GM23338 (cell line): ENCODE results near the gene EFNA4. TPM values are rescaled to one million over a fixed set of nuclear protein-coding genes. Genes with fewer than 3 reads are reported as not detected.

ENCODE experiments used
- ATAC-seq: fragments of 200-7000 bp; cut with Tn5 transposase; 3 replicates; pipeline ENCODE4 v1.9.1; 2020
- DNase-seq: peaks from one replicate; pipeline ENCODE4 v3.0.0-alpha.2; 2015; ENCODE audit warnings: low spot score
- H2AFZ ChIP-seq: fragments of 200-600 bp; sonication (generic); 2 replicates; pipeline ENCODE4 v1.8.0; 2016; ENCODE audit warnings: antibody characterized with exemption, mild to moderate bottlenecking, moderate library complexity
- H3F3A ChIP-seq: fragments of 200-600 bp; sonication (generic); replicated peaks from 2 replicates; pipeline ENCODE4 v1.8.0; 2017; ENCODE audit warnings: antibody characterized with exemption, mixed run types, low read depth
- H3K27ac ChIP-seq: fragments of 200-600 bp; sonication (generic); 2 replicates; pipeline ENCODE4 v1.6.1; 2016; ENCODE audit warnings: low read depth
- H3K27me3 ChIP-seq: fragments of 200-600 bp; sonication (generic); 2 replicates; pipeline ENCODE4 v1.8.0; 2016; ENCODE audit warnings: mild to moderate bottlenecking, mixed run types, moderate library complexity; ENCODE audit not compliant: insufficient read depth
- H3K36me3 ChIP-seq: fragments of 200-600 bp; sonication (generic); 2 replicates; pipeline ENCODE4 v1.8.0; 2016; ENCODE audit warnings: mild to moderate bottlenecking; ENCODE audit not compliant: insufficient read depth
- H3K4me1 ChIP-seq: fragments of 200-600 bp; sonication (generic); 2 replicates; pipeline ENCODE4 v1.8.0; 2016; ENCODE audit warnings: mild to moderate bottlenecking, moderate library complexity; ENCODE audit not compliant: insufficient read depth
- H3K4me2 ChIP-seq: fragments of 200-600 bp; sonication (generic); 2 replicates; pipeline ENCODE4 v1.7.1; 2017; ENCODE audit warnings: mixed run types
- H3K4me3 ChIP-seq: fragments of 200-600 bp; sonication (generic); 2 replicates; pipeline ENCODE4 v1.6.1; 2016; ENCODE audit warnings: mixed run types
- H3K79me2 ChIP-seq: fragments of 200-600 bp; sonication (generic); replicated peaks from 2 replicates; pipeline ENCODE4 v1.8.0; 2017; ENCODE audit warnings: mild to moderate bottlenecking; ENCODE audit not compliant: insufficient read depth
- H3K9me2 ChIP-seq: fragments of 200-600 bp; sonication (generic); 2 replicates; pipeline ENCODE4 v1.8.0; 2017; ENCODE audit not compliant: insufficient read depth
- H4K20me1 ChIP-seq: fragments of 200-600 bp; sonication (generic); replicated peaks from 2 replicates; pipeline ENCODE4 v1.8.0; 2017; ENCODE audit warnings: mild to moderate bottlenecking; ENCODE audit not compliant: insufficient read depth
- H3K27ac Mint-ChIP-seq: 2 replicates; pipeline ENCODE4 v1.8.0; 2020; ENCODE audit warnings: inconsistent platforms, mild to moderate bottlenecking, moderate library complexity, mixed read lengths
- H3K27me3 Mint-ChIP-seq: 3 replicates; pipeline ENCODE4 v1.8.0; 2022; ENCODE audit warnings: low read depth, mild to moderate bottlenecking, moderate library complexity, mixed read lengths, inconsistent platforms; ENCODE audit not compliant: insufficient read depth, poor library complexity
- H3K36me3 Mint-ChIP-seq: 3 replicates; pipeline ENCODE4 v1.8.0; 2021; ENCODE audit warnings: low read depth, mild to moderate bottlenecking, inconsistent platforms, moderate library complexity, mixed read lengths
- H3K4me1 Mint-ChIP-seq: 3 replicates; pipeline ENCODE4 v1.8.0; 2020; ENCODE audit warnings: mild to moderate bottlenecking, inconsistent platforms, mixed read lengths
- H3K4me3 Mint-ChIP-seq: 3 replicates; pipeline ENCODE4 v1.8.0; 2021; ENCODE audit warnings: moderate library complexity, mild to moderate bottlenecking, inconsistent platforms, mixed read lengths
- H3K9me3 Mint-ChIP-seq: 3 replicates; pipeline ENCODE4 v1.8.0; 2020; ENCODE audit warnings: moderate library complexity, mild to moderate bottlenecking, inconsistent platforms, mixed read lengths
- CREB1 ChIP-seq: fragments of 250-450 bp; sonication (Bioruptor Pico); IDR thresholded peaks from 2 replicates; pipeline ENCODE4 v1.5.0; 2020; ENCODE audit warnings: low read depth, mild to moderate bottlenecking, moderate library complexity
- EZH2 ChIP-seq: fragments of 200-600 bp; sonication (generic); IDR thresholded peaks from one replicate; pipeline ENCODE4 v1.8.0; 2017; ENCODE audit warnings: antibody characterized with exemption, mild to moderate bottlenecking, low read depth; ENCODE audit not compliant: unreplicated experiment
- POLR2AphosphoS5 ChIP-seq: IDR thresholded peaks from 2 replicates; pipeline ENCODE4 v1.6.1; 2016; ENCODE audit warnings: antibody characterized with exemption, low read depth
- STAT1 ChIP-seq: IDR thresholded peaks from one replicate; pipeline ENCODE4 v1.6.1; 2016; ENCODE audit warnings: antibody characterized with exemption; ENCODE audit not compliant: unreplicated experiment
- ZNF114 ChIP-seq: fragments of 250-450 bp; sonication (Bioruptor Pico); IDR thresholded peaks from 2 replicates; pipeline ENCODE4 v1.5.0; 2020; ENCODE audit warnings: mild to moderate bottlenecking, moderate library complexity
- polyA plus RNA-seq: library from polyadenylated mRNA; unstranded; fragments of >200 nt; fragmentation: Nextera tagmentation; extraction: Ambion mirVana; gene quantifications from 2 replicates; pipeline ENCODE4 v1.2.1, GENCODE V29; 2016
- total RNA-seq: library from RNA; depleted of rRNA; stranded (reverse); fragments of >200 nt; shearing (Covaris generic); gene quantifications from 2 replicates; pipeline ENCODE4 v1.2.3, GENCODE V29; 2014
- TF ChIP-seq, protein P1 (sequence below): IDR thresholded peaks from 2 replicates; pipeline ENCODE4 v1.6.1; 2016; ENCODE audit warnings: antibody characterized with exemption
- TF ChIP-seq, protein P2 (sequence below): IDR thresholded peaks from one replicate; pipeline ENCODE4 v1.6.1; 2018; ENCODE audit warnings: antibody characterized with exemption; ENCODE audit not compliant: unreplicated experiment
- TF ChIP-seq, protein P3 (sequence below), 2 experiments: fragments of 200-600 bp in 1 of 2; sonication (generic) in 1 of 2; conservative IDR thresholded peaks; 2 replicates each; pipeline versions ENCODE4 v1.5.1 to v1.6.1; 2016 to 2017; ENCODE audit warnings: antibody characterized with exemption in 2 of 2, low read depth in 2 of 2, mild to moderate bottlenecking in 2 of 2, moderate library complexity in 1 of 2
- TF ChIP-seq, protein P4 (sequence below): fragments of 250-450 bp; sonication (Bioruptor Pico); IDR thresholded peaks from 2 replicates; pipeline ENCODE4 v1.5.0; 2020; ENCODE audit warnings: mild to moderate bottlenecking, moderate library complexity

The EFNA4 gene
- total and polyA plus RNA-seq, 2 experiments from 2014 or later, result 11.1 to 22.9 TPM

DNA sequence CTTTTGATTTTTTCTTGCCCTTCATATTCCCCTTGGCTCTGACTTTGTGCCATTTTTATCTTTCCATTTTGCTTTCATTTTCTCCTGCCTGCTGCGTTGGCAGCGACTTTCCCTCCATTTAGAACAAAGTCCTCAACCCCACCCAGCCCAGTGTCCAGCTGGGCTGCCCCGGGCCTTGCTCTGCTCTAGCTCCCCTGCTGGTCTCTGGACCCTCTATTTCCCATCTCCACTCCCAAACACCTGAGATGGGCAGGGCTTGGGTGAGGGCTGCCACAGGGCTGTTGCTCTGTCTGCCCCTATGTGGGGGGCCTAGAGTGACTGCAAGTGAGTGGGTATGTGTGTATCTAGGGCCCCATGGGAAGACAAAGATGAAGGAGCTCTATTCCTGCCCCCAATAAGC lies 19.7 kb upstream of the EFNA4 start:
- Mint-ChIP-seq H3K27ac (no peak overlapping the region), H3K4me1 (peaks cover 36% of the 10 kb centered on the region), H3K36me3 (no peaks in the 10 kb centered on the region), H3K4me3 (no peak overlapping the region; the same call in 2 of the 3 replicates), H3K9me3 (no peaks in the 10 kb centered on the region), H3K27me3 (peaks cover 22% of the 10 kb centered on the region)
- Histone ChIP-seq H3F3A (0 out of 2 replicates have a peak, but pooled peaks cover 3% of the 10 kb centered on the region), H3K4me2 (no peak overlapping the region), H3K9me2 (no peaks in the 10 kb centered on the region), H3K27me3 (no peaks in the 10 kb centered on the region), H3K4me3 (no peak overlapping the region), H4K20me1 (no peaks in the 10 kb centered on the region), H3K4me1 (peaks cover 4% of the 10 kb centered on the region; the same call in 1 of the 2 replicates), H3K36me3 (no peaks in the 10 kb centered on the region), H2AFZ (no peak overlapping the region), H3K27ac (no peak overlapping the region), H3K79me2 (no peaks in the 10 kb centered on the region)
- no peak for TF ChIP-seq POLR2AphosphoS5
- TF ChIP-seq, protein P1, sequence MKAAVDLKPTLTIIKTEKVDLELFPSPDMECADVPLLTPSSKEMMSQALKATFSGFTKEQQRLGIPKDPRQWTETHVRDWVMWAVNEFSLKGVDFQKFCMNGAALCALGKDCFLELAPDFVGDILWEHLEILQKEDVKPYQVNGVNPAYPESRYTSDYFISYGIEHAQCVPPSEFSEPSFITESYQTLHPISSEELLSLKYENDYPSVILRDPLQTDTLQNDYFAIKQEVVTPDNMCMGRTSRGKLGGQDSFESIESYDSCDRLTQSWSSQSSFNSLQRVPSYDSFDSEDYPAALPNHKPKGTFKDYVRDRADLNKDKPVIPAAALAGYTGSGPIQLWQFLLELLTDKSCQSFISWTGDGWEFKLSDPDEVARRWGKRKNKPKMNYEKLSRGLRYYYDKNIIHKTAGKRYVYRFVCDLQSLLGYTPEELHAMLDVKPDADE, result no peak
- TF ChIP-seq, protein P2, sequence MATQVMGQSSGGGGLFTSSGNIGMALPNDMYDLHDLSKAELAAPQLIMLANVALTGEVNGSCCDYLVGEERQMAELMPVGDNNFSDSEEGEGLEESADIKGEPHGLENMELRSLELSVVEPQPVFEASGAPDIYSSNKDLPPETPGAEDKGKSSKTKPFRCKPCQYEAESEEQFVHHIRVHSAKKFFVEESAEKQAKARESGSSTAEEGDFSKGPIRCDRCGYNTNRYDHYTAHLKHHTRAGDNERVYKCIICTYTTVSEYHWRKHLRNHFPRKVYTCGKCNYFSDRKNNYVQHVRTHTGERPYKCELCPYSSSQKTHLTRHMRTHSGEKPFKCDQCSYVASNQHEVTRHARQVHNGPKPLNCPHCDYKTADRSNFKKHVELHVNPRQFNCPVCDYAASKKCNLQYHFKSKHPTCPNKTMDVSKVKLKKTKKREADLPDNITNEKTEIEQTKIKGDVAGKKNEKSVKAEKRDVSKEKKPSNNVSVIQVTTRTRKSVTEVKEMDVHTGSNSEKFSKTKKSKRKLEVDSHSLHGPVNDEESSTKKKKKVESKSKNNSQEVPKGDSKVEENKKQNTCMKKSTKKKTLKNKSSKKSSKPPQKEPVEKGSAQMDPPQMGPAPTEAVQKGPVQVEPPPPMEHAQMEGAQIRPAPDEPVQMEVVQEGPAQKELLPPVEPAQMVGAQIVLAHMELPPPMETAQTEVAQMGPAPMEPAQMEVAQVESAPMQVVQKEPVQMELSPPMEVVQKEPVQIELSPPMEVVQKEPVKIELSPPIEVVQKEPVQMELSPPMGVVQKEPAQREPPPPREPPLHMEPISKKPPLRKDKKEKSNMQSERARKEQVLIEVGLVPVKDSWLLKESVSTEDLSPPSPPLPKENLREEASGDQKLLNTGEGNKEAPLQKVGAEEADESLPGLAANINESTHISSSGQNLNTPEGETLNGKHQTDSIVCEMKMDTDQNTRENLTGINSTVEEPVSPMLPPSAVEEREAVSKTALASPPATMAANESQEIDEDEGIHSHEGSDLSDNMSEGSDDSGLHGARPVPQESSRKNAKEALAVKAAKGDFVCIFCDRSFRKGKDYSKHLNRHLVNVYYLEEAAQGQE, result no peak
- no peak for TF ChIP-seq STAT1
- TF ChIP-seq, protein P3, sequence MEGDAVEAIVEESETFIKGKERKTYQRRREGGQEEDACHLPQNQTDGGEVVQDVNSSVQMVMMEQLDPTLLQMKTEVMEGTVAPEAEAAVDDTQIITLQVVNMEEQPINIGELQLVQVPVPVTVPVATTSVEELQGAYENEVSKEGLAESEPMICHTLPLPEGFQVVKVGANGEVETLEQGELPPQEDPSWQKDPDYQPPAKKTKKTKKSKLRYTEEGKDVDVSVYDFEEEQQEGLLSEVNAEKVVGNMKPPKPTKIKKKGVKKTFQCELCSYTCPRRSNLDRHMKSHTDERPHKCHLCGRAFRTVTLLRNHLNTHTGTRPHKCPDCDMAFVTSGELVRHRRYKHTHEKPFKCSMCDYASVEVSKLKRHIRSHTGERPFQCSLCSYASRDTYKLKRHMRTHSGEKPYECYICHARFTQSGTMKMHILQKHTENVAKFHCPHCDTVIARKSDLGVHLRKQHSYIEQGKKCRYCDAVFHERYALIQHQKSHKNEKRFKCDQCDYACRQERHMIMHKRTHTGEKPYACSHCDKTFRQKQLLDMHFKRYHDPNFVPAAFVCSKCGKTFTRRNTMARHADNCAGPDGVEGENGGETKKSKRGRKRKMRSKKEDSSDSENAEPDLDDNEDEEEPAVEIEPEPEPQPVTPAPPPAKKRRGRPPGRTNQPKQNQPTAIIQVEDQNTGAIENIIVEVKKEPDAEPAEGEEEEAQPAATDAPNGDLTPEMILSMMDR (conservative IDR thresholded peaks at IDR 0.05; ENCODE audit: low read depth in 2 of 2), result no peak
- TF ChIP-seq CREB1 (CRISPR knock-in tag), result no peak
- no peak for TF ChIP-seq ZNF114 (CRISPR knock-in tag)
- no peak for TF ChIP-seq EZH2
- TF ChIP-seq, protein P4, sequence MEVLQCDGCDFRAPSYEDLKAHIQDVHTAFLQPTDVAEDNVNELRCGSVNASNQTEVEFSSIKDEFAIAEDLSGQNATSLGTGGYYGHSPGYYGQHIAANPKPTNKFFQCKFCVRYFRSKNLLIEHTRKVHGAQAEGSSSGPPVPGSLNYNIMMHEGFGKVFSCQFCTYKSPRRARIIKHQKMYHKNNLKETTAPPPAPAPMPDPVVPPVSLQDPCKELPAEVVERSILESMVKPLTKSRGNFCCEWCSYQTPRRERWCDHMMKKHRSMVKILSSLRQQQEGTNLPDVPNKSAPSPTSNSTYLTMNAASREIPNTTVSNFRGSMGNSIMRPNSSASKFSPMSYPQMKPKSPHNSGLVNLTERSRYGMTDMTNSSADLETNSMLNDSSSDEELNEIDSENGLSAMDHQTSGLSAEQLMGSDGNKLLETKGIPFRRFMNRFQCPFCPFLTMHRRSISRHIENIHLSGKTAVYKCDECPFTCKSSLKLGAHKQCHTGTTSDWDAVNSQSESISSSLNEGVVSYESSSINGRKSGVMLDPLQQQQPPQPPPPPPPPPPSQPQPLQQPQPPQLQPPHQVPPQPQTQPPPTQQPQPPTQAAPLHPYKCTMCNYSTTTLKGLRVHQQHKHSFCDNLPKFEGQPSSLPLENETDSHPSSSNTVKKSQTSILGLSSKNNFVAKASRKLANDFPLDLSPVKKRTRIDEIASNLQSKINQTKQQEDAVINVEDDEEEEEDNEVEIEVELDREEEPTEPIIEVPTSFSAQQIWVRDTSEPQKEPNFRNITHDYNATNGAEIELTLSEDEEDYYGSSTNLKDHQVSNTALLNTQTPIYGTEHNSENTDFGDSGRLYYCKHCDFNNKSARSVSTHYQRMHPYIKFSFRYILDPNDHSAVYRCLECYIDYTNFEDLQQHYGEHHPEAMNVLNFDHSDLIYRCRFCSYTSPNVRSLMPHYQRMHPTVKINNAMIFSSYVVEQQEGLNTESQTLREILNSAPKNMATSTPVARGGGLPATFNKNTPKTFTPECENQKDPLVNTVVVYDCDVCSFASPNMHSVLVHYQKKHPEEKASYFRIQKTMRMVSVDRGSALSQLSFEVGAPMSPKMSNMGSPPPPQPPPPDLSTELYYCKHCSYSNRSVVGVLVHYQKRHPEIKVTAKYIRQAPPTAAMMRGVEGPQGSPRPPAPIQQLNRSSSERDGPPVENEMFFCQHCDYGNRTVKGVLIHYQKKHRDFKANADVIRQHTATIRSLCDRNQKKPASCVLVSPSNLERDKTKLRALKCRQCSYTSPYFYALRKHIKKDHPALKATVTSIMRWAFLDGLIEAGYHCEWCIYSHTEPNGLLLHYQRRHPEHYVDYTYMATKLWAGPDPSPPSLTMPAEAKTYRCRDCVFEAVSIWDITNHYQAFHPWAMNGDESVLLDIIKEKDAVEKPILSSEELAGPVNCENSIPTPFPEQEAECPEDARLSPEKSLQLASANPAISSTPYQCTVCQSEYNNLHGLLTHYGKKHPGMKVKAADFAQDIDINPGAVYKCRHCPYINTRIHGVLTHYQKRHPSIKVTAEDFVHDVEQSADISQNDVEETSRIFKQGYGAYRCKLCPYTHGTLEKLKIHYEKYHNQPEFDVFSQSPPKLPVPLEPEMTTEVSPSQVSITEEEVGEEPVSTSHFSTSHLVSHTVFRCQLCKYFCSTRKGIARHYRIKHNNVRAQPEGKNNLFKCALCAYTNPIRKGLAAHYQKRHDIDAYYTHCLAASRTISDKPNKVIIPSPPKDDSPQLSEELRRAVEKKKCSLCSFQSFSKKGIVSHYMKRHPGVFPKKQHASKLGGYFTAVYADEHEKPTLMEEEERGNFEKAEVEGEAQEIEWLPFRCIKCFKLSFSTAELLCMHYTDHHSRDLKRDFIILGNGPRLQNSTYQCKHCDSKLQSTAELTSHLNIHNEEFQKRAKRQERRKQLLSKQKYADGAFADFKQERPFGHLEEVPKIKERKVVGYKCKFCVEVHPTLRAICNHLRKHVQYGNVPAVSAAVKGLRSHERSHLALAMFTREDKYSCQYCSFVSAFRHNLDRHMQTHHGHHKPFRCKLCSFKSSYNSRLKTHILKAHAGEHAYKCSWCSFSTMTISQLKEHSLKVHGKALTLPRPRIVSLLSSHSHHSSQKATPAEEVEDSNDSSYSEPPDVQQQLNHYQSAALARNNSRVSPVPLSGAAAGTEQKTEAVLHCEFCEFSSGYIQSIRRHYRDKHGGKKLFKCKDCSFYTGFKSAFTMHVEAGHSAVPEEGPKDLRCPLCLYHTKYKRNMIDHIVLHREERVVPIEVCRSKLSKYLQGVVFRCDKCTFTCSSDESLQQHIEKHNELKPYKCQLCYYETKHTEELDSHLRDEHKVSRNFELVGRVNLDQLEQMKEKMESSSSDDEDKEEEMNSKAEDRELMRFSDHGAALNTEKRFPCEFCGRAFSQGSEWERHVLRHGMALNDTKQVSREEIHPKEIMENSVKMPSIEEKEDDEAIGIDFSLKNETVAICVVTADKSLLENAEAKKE (CRISPR knock-in tag), result no peak
- DNase-seq, result no peak
- no peak for ATAC-seq
